PC-9 (cell line): Measurements from ENCODE around the gene PTPRG. TPM values are rescaled to one million over a fixed set of nuclear protein-coding genes. Genes with fewer than 3 reads are reported as not detected.

Source experiments
- BruUV-seq: library from RNA; stranded (reverse); fragments of 400-500 nt; replicated peaks from 2 replicates; lab custom pipeline; 2021; lab: Mats Ljungman, UMichigan
- CTCF ChIA-PET: fragments of 300-600 bp; sonication (Branson Sonifier 250); formaldehyde crosslinking; loops from one replicate; lab custom pipeline; 2022; ENCODE audit warnings: antibody characterized with exemption; lab: Charles Lee
- POLR2A ChIA-PET: fragments of 300-600 bp; sonication (Branson Sonifier 250); formaldehyde crosslinking; loops from one replicate; lab custom pipeline; 2022; ENCODE audit warnings: antibody characterized with exemption; ENCODE audit not compliant: unreplicated experiment; lab: Charles Lee
- DNase-seq, 2 experiments: peaks; one replicate each; pipeline versions ENCODE4 v3.0.0 to v3.0.0-alpha.2; 2015 to 2022; ENCODE audit warnings: mixed read lengths in 1 of 2
- H2AFZ ChIP-seq: fragments of 200-600 bp; sonication (generic); 2 replicates; pipeline ENCODE4 v1.8.1; 2017; ENCODE audit warnings: antibody characterized with exemption
- H3F3A ChIP-seq: fragments of 200-600 bp; sonication (generic); 2 replicates; pipeline ENCODE4 v1.8.1; 2017; ENCODE audit warnings: antibody characterized with exemption, mild to moderate bottlenecking, low read depth; ENCODE audit not compliant: insufficient read depth
- H3K27ac ChIP-seq: fragments of 200-600 bp; sonication (generic); 2 replicates; pipeline ENCODE4 v1.6.1; 2016; ENCODE audit warnings: mixed run types
- H3K27me3 ChIP-seq: fragments of 200-600 bp; sonication (generic); 2 replicates; pipeline ENCODE4 v1.6.1; 2016; ENCODE audit warnings: low read depth, mixed run types; ENCODE audit not compliant: insufficient read depth
- H3K36me3 ChIP-seq: fragments of 200-600 bp; sonication (generic); 2 replicates; pipeline ENCODE4 v1.6.1; 2016; ENCODE audit warnings: low read depth, mixed run types
- H3K4me1 ChIP-seq: fragments of 200-600 bp; sonication (generic); replicated peaks from 2 replicates; pipeline ENCODE4 v1.6.1; 2016; ENCODE audit warnings: mixed run types; ENCODE audit not compliant: insufficient read depth
- H3K4me2 ChIP-seq: fragments of 200-600 bp; sonication (generic); 2 replicates; pipeline ENCODE4 v1.6.1; 2017; ENCODE audit warnings: mixed run types
- H3K4me3 ChIP-seq: fragments of 200-600 bp; sonication (generic); 2 replicates; pipeline ENCODE4 v1.6.1; 2016; ENCODE audit warnings: mixed run types
- H3K79me2 ChIP-seq: fragments of 200-600 bp; sonication (generic); 2 replicates; pipeline ENCODE4 v1.6.1; 2017; ENCODE audit warnings: low read depth, mixed run types
- H3K9me2 ChIP-seq: fragments of 200-600 bp; sonication (generic); 2 replicates; pipeline ENCODE4 v1.8.1; 2017; ENCODE audit warnings: mild to moderate bottlenecking; ENCODE audit not compliant: insufficient read depth
- H3K9me3 ChIP-seq: fragments of 200-600 bp; sonication (generic); 2 replicates; pipeline ENCODE4 v1.8.1; 2016; ENCODE audit warnings: low read depth; ENCODE audit not compliant: insufficient read depth
- H4K20me1 ChIP-seq: fragments of 200-600 bp; sonication (generic); 2 replicates; pipeline ENCODE4 v1.8.1; 2017; ENCODE audit not compliant: insufficient read depth
- CTCF ChIP-seq: fragments of 200-600 bp; sonication (generic); conservative IDR thresholded peaks from 2 replicates; pipeline ENCODE4 v1.6.1; 2017; ENCODE audit warnings: mixed run types, antibody characterized with exemption, mild to moderate bottlenecking, moderate library complexity
- EZH2 ChIP-seq: fragments of 200-600 bp; sonication (generic); IDR thresholded peaks from 2 replicates; pipeline ENCODE4 v1.8.0; 2017; ENCODE audit warnings: antibody characterized with exemption, low read depth
- intact Hi-C: fragments of 100-400 bp; cut with micrococcal nuclease; formaldehyde crosslinking; loops from one replicate; pipeline ENCODE4 v1.10.0; 2022; ENCODE audit not compliant: unreplicated experiment
- total RNA-seq: library from RNA; stranded (reverse); gene quantifications from 2 replicates; pipeline ENCODE4 v1.2.3, GENCODE V29; 2021

PTPRG gene
- total RNA-seq, 1 experiment from 2014 or later = 32.9 TPM

DNA sequence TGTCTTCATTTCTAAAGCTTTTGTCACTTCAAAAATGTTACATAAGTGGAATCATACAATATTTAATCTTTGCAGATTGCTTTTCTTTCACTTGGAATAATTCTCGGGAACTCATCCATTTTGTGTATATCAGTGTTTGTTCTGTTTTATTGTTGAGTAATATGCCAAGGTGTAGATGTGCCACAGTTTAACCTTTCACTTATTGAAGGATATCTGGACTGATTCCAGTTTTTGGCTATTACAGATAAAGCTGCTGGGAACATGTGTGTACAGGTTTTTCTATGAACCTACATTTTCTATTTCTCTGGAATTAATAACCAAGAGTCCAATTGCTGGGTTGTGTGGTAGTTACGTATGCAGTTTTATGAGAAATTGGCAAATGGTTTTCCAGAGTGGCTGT lies 334.9 kb downstream of the PTPRG start:
- Histone ChIP-seq H4K20me1 (no peaks in the 10 kb centered on the region), H3K9me3 (no peaks in the 10 kb centered on the region), H3K4me3 (no peak overlapping the region), H3F3A (peaks cover 5% of the 10 kb centered on the region), H3K9me2 (no peaks in the 10 kb centered on the region), H3K79me2 (no peaks in the 10 kb centered on the region), H3K36me3 (no peaks in the 10 kb centered on the region), H3K27me3 (no peaks in the 10 kb centered on the region), H3K4me1 (peaks cover 17% of the 10 kb centered on the region), H3K4me2 (no peak overlapping the region), H3K27ac (no peak overlapping the region), H2AFZ (no peak overlapping the region)
- ChIA-PET POLR2A (no interaction called here), CTCF (no interaction called here)
- BruUV-seq = no TSS peak
- no peak for TF ChIP-seq CTCF
- intact Hi-C loops = loop anchor here (5.0 kb wide), 1 partner anchor 71 kb away; no protein-coding TSS in a partner anchor
- no peak for DNase-seq

GRCh38 chr3:61897848-61898247 lies 336.5 kb downstream of the PTPRG start:
- H3K9me2 ChIP-seq = no peaks in the 10 kb centered on the region
- H3K27ac ChIP-seq = no peak overlapping the region
- CTCF ChIA-PET = no interaction called here
- H3K4me1 ChIP-seq = peaks cover 17% of the 10 kb centered on the region
- intact Hi-C loops = loop anchor here (5.0 kb wide), 1 partner anchor 69 kb away; no protein-coding TSS in a partner anchor
- H3F3A ChIP-seq = peaks cover 5% of the 10 kb centered on the region
- DNase-seq = no peak
- H3K27me3 ChIP-seq = no peaks in the 10 kb centered on the region
- H4K20me1 ChIP-seq = no peaks in the 10 kb centered on the region
- TF ChIP-seq CTCF (no peak), EZH2 (no peak)
- no peaks in the 10 kb centered on the region for H3K9me3 ChIP-seq
- no TSS peak for BruUV-seq
- no peak overlapping the region for H3K4me2 ChIP-seq
- no peak overlapping the region for H3K4me3 ChIP-seq
- POLR2A ChIA-PET = no interaction called here
- H3K79me2 ChIP-seq = no peaks in the 10 kb centered on the region
- no peaks in the 10 kb centered on the region for H3K36me3 ChIP-seq
- H2AFZ ChIP-seq = no peak overlapping the region

GRCh38 chr3:61899700-61900462 lies 338.5 kb downstream of the PTPRG start:
- peaks cover 11% of the 10 kb centered on the region for H3K4me1 ChIP-seq
- H3K4me3 ChIP-seq = no peak overlapping the region
- H3K9me3 ChIP-seq = no peaks in the 10 kb centered on the region
- BruUV-seq = no TSS peak
- H4K20me1 ChIP-seq = no peaks in the 10 kb centered on the region
- no peaks in the 10 kb centered on the region for H3K36me3 ChIP-seq
- no peak for TF ChIP-seq CTCF
- no peak for TF ChIP-seq EZH2
- H3K79me2 ChIP-seq = no peaks in the 10 kb centered on the region
- intact Hi-C loops = loop anchor here (5.0 kb wide), 1 partner anchor 67 kb away; no protein-coding TSS in a partner anchor
- POLR2A ChIA-PET = no interaction called here
- DNase-seq = no peak
- H3K27me3 ChIP-seq = no peaks in the 10 kb centered on the region
- peaks cover 5% of the 10 kb centered on the region for H3F3A ChIP-seq
- CTCF ChIA-PET = no interaction called here
- H3K4me2 ChIP-seq = no peak overlapping the region
- no peak overlapping the region for H2AFZ ChIP-seq
- H3K27ac ChIP-seq = no peak overlapping the region
- H3K9me2 ChIP-seq = no peaks in the 10 kb centered on the region
